ENCODE data around the gene RBM6. TPM values are rescaled to one million over a fixed set of nuclear protein-coding genes. Genes with fewer than 3 reads are reported as not detected.
"Not testable (repeated sequence)": the region's sequence is repeated elsewhere in the genome, so short reads cannot be mapped to it uniquely, and the experiment has no call there.

RBM6 gene
- total and polyA plus RNA-seq, 7 donors, result 21.6 to 42.8 (median 29.8) TPM

GRCh38 chr3:50028346-50028745 lies 88.4 kb downstream of the RBM6 start:
- Histone ChIP-seq H3K27me3 (ENCODE audit: insufficient read depth in 3 of 3, low read length in 2 of 3) (no peaks in the 10 kb centered on the region), H3K9me3 (no peaks in the 10 kb centered on the region), H3K27ac (no peak overlapping the region), H3K36me3 (ENCODE audit: insufficient read depth in 1 of 2, low read depth in 1 of 2) (peaks cover 0 to 23% of the 10 kb centered on the region in 2 donors), H3K4me3 (no peak overlapping the region), H3K4me1 (no peaks in the 10 kb centered on the region)
- ATAC-seq (no peak), DNase-seq (no peak)
- TF ChIP-seq CTCF (IDR thresholded peaks at IDR 0.05), result no peak
- WGBS, 3 donors, result 18 to 52% (median 26%) methylated on average over 1 of the region's 1 CpG
- intact Hi-C loops (cut with DNase I), result no loop called here

GRCh38 chr3:50031201-50031600 lies 91.3 kb downstream of the RBM6 start:
- H3K9me3 ChIP-seq; intact Hi-C loops (cut with DNase I); DNase-seq; H3K27me3 ChIP-seq (ENCODE audit: insufficient read depth in 3 of 3, low read length in 2 of 3); ATAC-seq; H3K4me1 ChIP-seq; H3K4me3 ChIP-seq; H3K27ac ChIP-seq: not testable (repeated sequence)
- peaks cover 0 to 17% of the 10 kb centered on the region in 2 donors for H3K36me3 ChIP-seq (ENCODE audit: insufficient read depth in 1 of 2, low read depth in 1 of 2)
- WGBS, 3 donors, result 97 to 99% (median 98%) methylated on average over 4 of the region's 5 CpGs

GRCh38 chr3:50044976-50045375 lies 105.0 kb downstream of the RBM6 start:
- ATAC-seq (no peak), DNase-seq (no peak)
- intact Hi-C loops (cut with DNase I), result no loop called here
- Histone ChIP-seq H3K27me3 (ENCODE audit: insufficient read depth in 3 of 3, low read length in 2 of 3) (no peaks in the 10 kb centered on the region), H3K4me3 (no peak overlapping the region), H3K9me3 (no peaks in the 10 kb centered on the region), H3K36me3 (ENCODE audit: insufficient read depth in 1 of 2, low read depth in 1 of 2) (peaks cover 3 to 32% of the 10 kb centered on the region in 2 donors), H3K4me1 (no peaks in the 10 kb centered on the region), H3K27ac (no peak overlapping the region)
- 94 to 99% (median 94%) methylated on average over 1 of the region's 1 CpG for WGBS, 3 donors
- no peak for TF ChIP-seq CTCF (IDR thresholded peaks at IDR 0.05)

- no peak for TF ChIP-seq CTCF (IDR thresholded peaks at IDR 0.05)
- no peaks in the 10 kb centered on the region for H3K4me1 ChIP-seq
- DNase-seq (no peak), ATAC-seq (no peak)
- no peaks in the 10 kb centered on the region for H3K9me3 ChIP-seq
- H3K27ac ChIP-seq, result no peak overlapping the region
- no peaks in the 10 kb centered on the region for H3K27me3 ChIP-seq (ENCODE audit: insufficient read depth in 3 of 3, low read length in 2 of 3)
- peaks cover 5 to 55% of the 10 kb centered on the region in 2 donors for H3K36me3 ChIP-seq (ENCODE audit: insufficient read depth in 1 of 2, low read depth in 1 of 2)
- intact Hi-C loops (cut with DNase I), result no loop called here
- WGBS, 3 donors, result 93 to 99% (median 95%) methylated on average over 4 of the region's 4 CpGs
- H3K4me3 ChIP-seq, result no peak overlapping the region
Measured at GRCh38 chr3:50047426-50047825, 107.5 kb downstream of the RBM6 start.

GRCh38 chr3:50050361-50050760 lies 110.4 kb downstream of the RBM6 start:
- no peak for ATAC-seq
- Histone ChIP-seq H3K4me1 (no peaks in the 10 kb centered on the region), H3K36me3 (ENCODE audit: insufficient read depth in 1 of 2, low read depth in 1 of 2) (peaks cover 5 to 81% of the 10 kb centered on the region in 2 donors), H3K27ac (no peak overlapping the region), H3K4me3 (no peak overlapping the region), H3K27me3 (ENCODE audit: insufficient read depth in 3 of 3, low read length in 2 of 3) (no peaks in the 10 kb centered on the region), H3K9me3 (no peaks in the 10 kb centered on the region)
- intact Hi-C loops (cut with DNase I), result loop anchor here in 1 of 2 donors (10.0 kb wide), 1 partner anchor 54 kb away; no protein-coding TSS in a partner anchor
- TF ChIP-seq CTCF (IDR thresholded peaks at IDR 0.05), result no peak
- no peak for DNase-seq

All from psoas muscle (tissue), 8 donors.